H54 (cell line): Measurements from ENCODE around the gene FBXL5.
"Not testable (repeated sequence)": the region's sequence is repeated elsewhere in the genome, so short reads cannot be mapped to it uniquely, and the experiment has no call there.

Source experiments
- DNase-seq: peaks from one replicate; pipeline ENCODE4 v3.0.0; 2011; ENCODE audit warnings: low spot score, mixed read lengths; ENCODE audit not compliant: insufficient read length
- FAIRE-seq: peaks from 3 replicates; lab custom pipeline; 2011; peaks lifted over from hg19 to GRCh38; lab: Jason Lieb, UNC
- POLR2A ChIP-seq: IDR thresholded peaks from 2 replicates; pipeline ENCODE4 v1.6.1; 2011; ENCODE audit warnings: low read depth, mild to moderate bottlenecking, low read length

Gene FBXL5

GRCh38 chr4:15652191-15652590 lies 3.0 kb downstream of the FBXL5 start:
- TF ChIP-seq POLR2A: no peak
- FAIRE-seq (no peak), DNase-seq (no peak)

GRCh38 chr4:15651676-15652075 lies 3.5 kb downstream of the FBXL5 start:
- FAIRE-seq (no peak), DNase-seq (no peak)
- TF ChIP-seq POLR2A: no peak

- no peak for DNase-seq
- TF ChIP-seq POLR2A: no peak
- FAIRE-seq: no peak
These were observed 5.1 kb downstream of the FBXL5 start for GRCh38 chr4:15649914-15650545.

- DNase-seq (no peak), FAIRE-seq (no peak)
- no peak for TF ChIP-seq POLR2A
These were observed 6.6 kb downstream of the FBXL5 start for GRCh38 chr4:15648600-15648999.

- TF ChIP-seq POLR2A: no peak
- FAIRE-seq (no peak), DNase-seq (no peak)
These were observed 16.7 kb downstream of the FBXL5 start for GRCh38 chr4:15638418-15638817.

- no peak for FAIRE-seq
- no peak for DNase-seq
- TF ChIP-seq POLR2A: no peak
These were observed 18.3 kb downstream of the FBXL5 start for GRCh38 chr4:15636818-15637217.

- not testable (repeated sequence) for FAIRE-seq
These were observed 37.8 kb downstream of the FBXL5 start for GRCh38 chr4:15617407-15617806.

GRCh38 chr4:15614891-15615290 lies 40.3 kb downstream of the FBXL5 start:
- FAIRE-seq, DNase-seq: not testable (repeated sequence)

More at GRCh38 chr4:15617407-15617806, 37.8 kb downstream of the FBXL5 start:
- DNase-seq: not testable (repeated sequence)

GRCh38 chr4:15612136-15612535 lies 43.0 kb downstream of the FBXL5 start:
- FAIRE-seq (no peak), DNase-seq (no peak)
- TF ChIP-seq POLR2A: no peak

- no peak for TF ChIP-seq POLR2A
- no peak for DNase-seq
- no peak for FAIRE-seq
These were observed 44.3 kb downstream of the FBXL5 start for GRCh38 chr4:15610855-15611254.

- no peak for TF ChIP-seq POLR2A
- DNase-seq (no peak), FAIRE-seq (no peak)
These were observed 49.6 kb downstream of the FBXL5 start for GRCh38 chr4:15605537-15605936.

GRCh38 chr4:15601862-15602261 lies 53.3 kb downstream of the FBXL5 start:
- TF ChIP-seq POLR2A: no peak
- no peak for FAIRE-seq
- DNase-seq: no peak

- TF ChIP-seq POLR2A: no peak
- DNase-seq: no peak
- FAIRE-seq: no peak
These were observed 55.0 kb downstream of the FBXL5 start for GRCh38 chr4:15600176-15600575.

GRCh38 chr4:15598644-15599043 lies 56.5 kb downstream of the FBXL5 start:
- no peak for TF ChIP-seq POLR2A
- FAIRE-seq (no peak), DNase-seq (no peak)

- FAIRE-seq (no peak), DNase-seq (no peak)
- TF ChIP-seq POLR2A: no peak
These were observed 62.4 kb downstream of the FBXL5 start for GRCh38 chr4:15592799-15593198.

GRCh38 chr4:15587649-15588048 lies 67.5 kb downstream of the FBXL5 start:
- no peak for TF ChIP-seq POLR2A
- DNase-seq (no peak), FAIRE-seq (no peak)

GRCh38 chr4:15586066-15586465 lies 69.1 kb downstream of the FBXL5 start:
- FAIRE-seq (no peak), DNase-seq (no peak)
- TF ChIP-seq POLR2A: no peak
